Ovary (tissue), 9 donors: Measurements from ENCODE around the gene UBR4. TPM values are rescaled to one million over a fixed set of nuclear protein-coding genes. Genes with fewer than 3 reads are reported as not detected.

ENCODE experiments used
- DNase-seq, 5 donors: peaks; one replicate each; pipeline ENCODE4 v3.0.0-alpha.2; 2019 to 2020
- H3K27ac ChIP-seq, 2 donors: fragments of 200-600 bp; one replicate each; pipeline versions ENCODE4 v1.5.1 to v1.8.0; 2019 to 2022
- H3K27me3 ChIP-seq: fragments of 200-600 bp; one replicate; pipeline ENCODE4 v1.8.0; 2022
- H3K36me3 ChIP-seq: fragments of 200-600 bp; sonication (generic); one replicate; pipeline ENCODE4 v1.5.1; 2019
- H3K4me1 ChIP-seq: one replicate; pipeline ENCODE4 v1.8.1; 2013; ENCODE audit warnings: mild to moderate bottlenecking, moderate library complexity; ENCODE audit not compliant: insufficient read depth
- H3K4me3 ChIP-seq: fragments of 200-600 bp; sonication (generic); one replicate; pipeline ENCODE4 v1.5.1; 2017
- H3K9me3 ChIP-seq, 2 donors: fragments of 200-600 bp in 1 of 2; sonication (generic) in 1 of 2; one replicate each; pipeline versions ENCODE4 v1.5.1 to v1.8.1; 2013 to 2019; ENCODE audit warnings: mild to moderate bottlenecking in 1 of 2, moderate library complexity in 1 of 2
- CTCF ChIP-seq, 3 donors: fragments of 450-650 bp in 2 of 3; fragments of 200-600 bp in 1 of 3; IDR thresholded peaks; one replicate each; pipeline versions ENCODE4 v1.5.1 to v1.8.0; 2016 to 2022; ENCODE audit warnings: antibody characterized with exemption in 3 of 3, mild to moderate bottlenecking in 1 of 3
- EP300 ChIP-seq: sonication (generic); formaldehyde crosslinking; IDR thresholded peaks from one replicate; pipeline ENCODE4 v1.6.1; 2017; ENCODE audit warnings: antibody characterized with exemption
- POLR2A ChIP-seq: fragments of 450-650 bp; IDR thresholded peaks from one replicate; pipeline ENCODE4 v1.6.1; 2017; ENCODE audit warnings: antibody characterized with exemption, mild to moderate bottlenecking, moderate library complexity
- WGBS, 3 donors: extraction: QIAGEN DNeasy Blood & Tissue Kit in 1 of 3; methylation state at CpG; one replicate each; pipeline versions ENCODE4 v1.1.5 to v1.1.7; 2013 to 2017; 5-methylcytosine and 5-hydroxymethylcytosine counted together
- intact Hi-C, 4 donors: fragments of 100-400 bp; cut with DNase I; formaldehyde crosslinking; loops; one replicate each; pipeline versions ENCODE4 v1.11.0 to v1.15.1; 2022 to 2023
- polyA plus RNA-seq, 2 donors: library from polyadenylated mRNA; stranded (reverse); fragments of 200-250 nt in 1 of 2; fragments of 350-450 nt in 1 of 2; fragmentation: Illumina TruSeq in 1 of 2; extraction: RNeasy Lipid Tissue Mini Kit (QIAGEN cat#74804) in 1 of 2; gene quantifications; one replicate each; pipeline ENCODE4 v1.2.3, GENCODE V29; 2013 to 2014
- total RNA-seq, 7 donors: library from RNA; depleted of rRNA in 2 of 7; stranded (reverse); fragments of >200 nt in 2 of 7; fragmentation: NEBNext Ultra II Directional in 3 of 7; extraction: Animal tissue kit (Norgen Biotek cat#: 25700) in 3 of 7; gene quantifications; one replicate each; pipeline versions ENCODE4 v1.1.0 to v1.2.4, GENCODE V29; 2016 to 2023
- donor health status: DM: no; HTN: no; CAD: no; lungs with moderate emphysema.
- donor health status: DM: no; HTN: no; CAD: no.
- donor health status: Bipolar disorder and iron deficiency.
- donor health status: DM: yes; HTN: yes; CAD: no.
- donor health status: DM: no; HTN: no; CAD: no.
- donor health status: DM: yes; HTN: yes; CAD: no.

Gene UBR4
- total and polyA plus RNA-seq, 9 donors: 78.7 to 139 (median 118) TPM

GRCh38 chr1:19072285-19072981 is 137.6 kb downstream of the UBR4 start:
- TF ChIP-seq CTCF (IDR thresholded peaks at IDR 0.05) (no peak), EP300 (no peak), POLR2A (no peak)
- intact Hi-C loops: no loop called here
- no peaks in the 10 kb centered on the region for H3K4me1 ChIP-seq
- no peak overlapping the region for H3K27ac ChIP-seq
- H3K27me3 ChIP-seq: no peaks in the 10 kb centered on the region
- no peak overlapping the region for H3K4me3 ChIP-seq
- no peaks in the 10 kb centered on the region for H3K36me3 ChIP-seq
- 73 to 81% (median 74%) methylated on average over 12 of the region's 12 CpGs for WGBS, 3 donors
- H3K9me3 ChIP-seq: no peaks in the 10 kb centered on the region
- DNase-seq: no peak

GRCh38 chr1:19071674-19072281 is 138.3 kb downstream of the UBR4 start:
- H3K27ac ChIP-seq: no peak overlapping the region
- H3K4me1 ChIP-seq: no peaks in the 10 kb centered on the region
- H3K9me3 ChIP-seq: no peaks in the 10 kb centered on the region
- H3K36me3 ChIP-seq: no peaks in the 10 kb centered on the region
- H3K4me3 ChIP-seq: no peak overlapping the region
- WGBS, 3 donors: 48 to 57% (median 56%) methylated on average over 15 of the region's 15 CpGs
- H3K27me3 ChIP-seq: no peaks in the 10 kb centered on the region
- TF ChIP-seq POLR2A (no peak), EP300 (no peak), CTCF (IDR thresholded peaks at IDR 0.05) (no peak)
- DNase-seq: no peak
- intact Hi-C loops: no loop called here

DNA sequence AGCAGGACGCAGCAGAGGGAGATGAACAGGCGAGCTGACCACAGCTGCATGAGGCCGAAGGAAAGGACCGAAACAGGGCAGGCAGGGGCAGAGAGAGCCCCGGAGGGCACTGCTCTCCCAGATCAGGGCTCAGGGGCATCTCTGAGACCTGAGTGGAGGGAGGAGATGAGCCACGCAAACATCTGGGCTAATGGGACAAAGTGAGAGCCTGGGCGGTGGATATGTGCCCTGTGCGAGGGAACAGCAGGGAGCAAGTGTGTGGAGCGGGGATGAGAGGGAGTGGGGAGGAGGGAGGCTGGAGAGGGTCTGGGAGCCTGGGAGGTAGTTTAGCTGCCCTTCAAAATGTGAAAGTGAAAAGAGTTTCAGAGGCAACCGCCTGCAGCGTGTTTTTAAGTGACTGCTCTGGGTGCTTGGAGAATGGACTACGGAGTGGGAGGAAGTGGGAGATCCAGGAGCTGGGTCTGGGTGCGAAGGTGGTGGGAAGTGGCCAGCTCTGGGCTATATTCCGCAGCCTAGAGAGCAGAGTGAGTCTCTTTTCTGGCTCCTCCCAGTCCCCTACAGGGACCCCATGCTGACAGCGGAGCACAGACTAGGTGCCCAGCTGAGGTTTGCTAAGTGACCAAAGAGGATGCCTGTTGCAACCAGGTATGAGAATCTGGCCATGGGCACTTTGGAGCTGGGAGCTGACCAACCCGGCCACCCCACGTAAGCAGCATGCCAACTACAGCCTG is 139.0 kb downstream of the UBR4 start:
- no peaks in the 10 kb centered on the region for H3K36me3 ChIP-seq
- H3K27ac ChIP-seq: no peak overlapping the region
- TF ChIP-seq EP300: no peak
- TF ChIP-seq POLR2A: no peak
- no peak for TF ChIP-seq CTCF (IDR thresholded peaks at IDR 0.05)
- no peaks in the 10 kb centered on the region for H3K27me3 ChIP-seq
- no peak overlapping the region for H3K4me3 ChIP-seq
- no peaks in the 10 kb centered on the region for H3K4me1 ChIP-seq
- whole genome bisulfite sequencing, 3 donors: 26 to 42% (median 36%) methylated on average over 17 of the region's 17 CpGs
- no peak for DNase-seq
- H3K9me3 ChIP-seq: no peaks in the 10 kb centered on the region
- intact Hi-C loops: no loop called here

- Histone ChIP-seq H3K36me3 (no peaks in the 10 kb centered on the region), H3K9me3 (no peaks in the 10 kb centered on the region), H3K27ac (no peak overlapping the region), H3K4me3 (no peak overlapping the region), H3K4me1 (no peaks in the 10 kb centered on the region), H3K27me3 (no peaks in the 10 kb centered on the region)
- no peak for DNase-seq
- WGBS, 3 donors: 33 to 44% (median 42%) methylated on average over 9 of the region's 9 CpGs
- TF ChIP-seq POLR2A: no peak
- no peak for TF ChIP-seq EP300
- TF ChIP-seq CTCF (IDR thresholded peaks at IDR 0.05): no peak
- intact Hi-C loops: no loop called here
Observed at GRCh38 chr1:19070197-19070651, 139.8 kb downstream of the UBR4 start.
